Measurements from ENCODE around the gene MECR.

GRCh38 chr1:29258976-29259801 is 28.5 kb upstream of the MECR start:
- TF ChIP-seq POLR2A (IDR thresholded peaks at IDR 0.05) (no peak), CTCF (IDR thresholded peaks at IDR 0.05) (no peak)

All from esophagus squamous epithelium (tissue), 4 donors.